ENCODE data around the gene RAB4A.
A peak's percentile ranks its signal among the peaks of the same experiment; 100 is the strongest.

- TF ChIP-seq, protein P1, sequence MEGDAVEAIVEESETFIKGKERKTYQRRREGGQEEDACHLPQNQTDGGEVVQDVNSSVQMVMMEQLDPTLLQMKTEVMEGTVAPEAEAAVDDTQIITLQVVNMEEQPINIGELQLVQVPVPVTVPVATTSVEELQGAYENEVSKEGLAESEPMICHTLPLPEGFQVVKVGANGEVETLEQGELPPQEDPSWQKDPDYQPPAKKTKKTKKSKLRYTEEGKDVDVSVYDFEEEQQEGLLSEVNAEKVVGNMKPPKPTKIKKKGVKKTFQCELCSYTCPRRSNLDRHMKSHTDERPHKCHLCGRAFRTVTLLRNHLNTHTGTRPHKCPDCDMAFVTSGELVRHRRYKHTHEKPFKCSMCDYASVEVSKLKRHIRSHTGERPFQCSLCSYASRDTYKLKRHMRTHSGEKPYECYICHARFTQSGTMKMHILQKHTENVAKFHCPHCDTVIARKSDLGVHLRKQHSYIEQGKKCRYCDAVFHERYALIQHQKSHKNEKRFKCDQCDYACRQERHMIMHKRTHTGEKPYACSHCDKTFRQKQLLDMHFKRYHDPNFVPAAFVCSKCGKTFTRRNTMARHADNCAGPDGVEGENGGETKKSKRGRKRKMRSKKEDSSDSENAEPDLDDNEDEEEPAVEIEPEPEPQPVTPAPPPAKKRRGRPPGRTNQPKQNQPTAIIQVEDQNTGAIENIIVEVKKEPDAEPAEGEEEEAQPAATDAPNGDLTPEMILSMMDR (conservative IDR thresholded peaks at IDR 0.05; ENCODE audit: low read length), result peak; percentile 55
- TF ChIP-seq EZH2phosphoT487 (IDR thresholded peaks at IDR 0.05; ENCODE audit: borderline replicate concordance, low read depth, low read length), result no peak
Observed at GRCh38 chr1:229271448-229272159, 693 bp downstream of the RAB4A start.

All from OCI-LY7 (cell line).